ENCODE data around the gene VSIG4. TPM values are rescaled to one million over a fixed set of nuclear protein-coding genes. Genes with fewer than 3 reads are reported as not detected.
"Not testable (repeated sequence)": the region's sequence is repeated elsewhere in the genome, so short reads cannot be mapped to it uniquely, and the experiment has no call there.

The VSIG4 gene
- total and polyA plus RNA-seq, 2 donors (not counting 1 experiment from before 2014, with no cell fraction given), result 0.09 TPM; not detected in 1

- Mint-ChIP-seq H3K27me3 (no peaks in the 10 kb centered on the region), H3K4me1 (peaks cover 40% of the 10 kb centered on the region), H3K9me3 (ENCODE audit: insufficient read depth) (no peaks in the 10 kb centered on the region), H3K4me3 (no peak overlapping the region), H3K27ac (peak overlapping the region; percentile 89)
- WGBS (ENCODE audit: insufficient coverage), result no CpG with 5 or more reads among the region's 5 CpGs
- Histone ChIP-seq H3K27me3 (replicated peaks in 1 of 4; ENCODE audit: control extremely low read depth in 1 of 4, control insufficient read depth in 3 of 4, insufficient read depth in 4 of 4, low read length in 3 of 4) (no peaks in the 10 kb centered on the region), H3K9ac (ENCODE audit: low read length) (no peak overlapping the region), H3K4me3 (ENCODE audit: control extremely low read depth in 1 of 5, extremely low read depth in 1 of 5, insufficient read depth in 1 of 5, low read depth in 2 of 5, low read length in 4 of 5) (no peak overlapping the region), H3K27ac (ENCODE audit: low read length in 2 of 2) (peak overlapping the region in 1 of 2 donors; percentile 17), H3K36me3 (replicated peaks in 1 of 2; ENCODE audit: control extremely low read depth in 1 of 2, control insufficient read depth in 1 of 2, extremely low read depth in 1 of 2, insufficient read depth in 2 of 2, low read length in 1 of 2) (no peaks in the 10 kb centered on the region), H3K9me3 (ENCODE audit: control extremely low read depth in 1 of 3, control insufficient read depth in 2 of 3, insufficient read depth in 1 of 3, low read length in 2 of 3) (no peaks in the 10 kb centered on the region), H3K4me2 (replicated peaks; ENCODE audit: low read depth, low read length, poor library complexity, severe bottlenecking) (peak overlapping the region; percentile 28), H2AFZ (ENCODE audit: insufficient read depth, low read depth, low read length, poor library complexity, severe bottlenecking) (peak overlapping the region; percentile 43), H3K79me2 (ENCODE audit: control insufficient read depth, insufficient read depth, low read length) (no peaks in the 10 kb centered on the region), H3K4me1 (ENCODE audit: control insufficient read depth in 2 of 2, insufficient read depth in 2 of 2, low read length in 2 of 2) (peaks cover 27 to 29% of the 10 kb centered on the region in 2 donors), H4K20me1 (ENCODE audit: control insufficient read depth, insufficient read depth, low read length, poor library complexity, severe bottlenecking) (no peaks in the 10 kb centered on the region)
- ChIA-PET CTCF (interaction anchor here (0.6 to 4.3 kb wide), 26 partner anchors 13 to 404 kb away, joined by 3 to 23 read pairs (median 4); no protein-coding TSS in a partner anchor), POLR2A (interaction anchor here (0.5 to 1.3 kb wide), 3 partner anchors 15 to 364 kb away, joined by 3 to 4 read pairs (median 3); no protein-coding TSS in a partner anchor)
- DNase-seq (peak; percentile 64), ATAC-seq (ENCODE audit: low read depth) (peak; percentile 87)
- TF ChIP-seq CTCF (IDR thresholded peaks at IDR 0.05) (peak; percentile 44), EZH2 (IDR thresholded peaks at IDR 0.05; ENCODE audit: borderline replicate concordance, insufficient read depth, low read depth, low read length, poor library complexity, severe bottlenecking) (no peak)
- intact Hi-C loops (cut with micrococcal nuclease), result loop anchor here (1.0 to 10.0 kb wide), 6 partner anchors 91 to 404 kb away; no protein-coding TSS in a partner anchor
Observed at GRCh38 chrX:65985922-65986588, 53.8 kb downstream of the VSIG4 start.

GRCh38 chrX:65985211-65985610 lies 54.7 kb downstream of the VSIG4 start:
- WGBS (ENCODE audit: insufficient coverage), result no CpG with 5 or more reads among the region's 3 CpGs
- Histone ChIP-seq H3K79me2 (ENCODE audit: control insufficient read depth, insufficient read depth, low read length) (no peaks in the 10 kb centered on the region), H2AFZ (ENCODE audit: insufficient read depth, low read depth, low read length, poor library complexity, severe bottlenecking) (no peak overlapping the region), H3K9ac (ENCODE audit: low read length) (no peak overlapping the region), H3K4me3 (ENCODE audit: control extremely low read depth in 1 of 5, extremely low read depth in 1 of 5, insufficient read depth in 1 of 5, low read depth in 2 of 5, low read length in 4 of 5) (no peak overlapping the region), H3K27me3 (replicated peaks in 1 of 4; ENCODE audit: control extremely low read depth in 1 of 4, control insufficient read depth in 3 of 4, insufficient read depth in 4 of 4, low read length in 3 of 4) (no peaks in the 10 kb centered on the region), H3K9me3 (ENCODE audit: control extremely low read depth in 1 of 3, control insufficient read depth in 2 of 3, insufficient read depth in 1 of 3, low read length in 2 of 3) (no peaks in the 10 kb centered on the region), H3K36me3 (replicated peaks in 1 of 2; ENCODE audit: control extremely low read depth in 1 of 2, control insufficient read depth in 1 of 2, extremely low read depth in 1 of 2, insufficient read depth in 2 of 2, low read length in 1 of 2) (no peaks in the 10 kb centered on the region), H4K20me1 (ENCODE audit: control insufficient read depth, insufficient read depth, low read length, poor library complexity, severe bottlenecking) (no peaks in the 10 kb centered on the region), H3K4me2 (replicated peaks; ENCODE audit: low read depth, low read length, poor library complexity, severe bottlenecking) (no peak overlapping the region), H3K27ac (ENCODE audit: low read length in 2 of 2) (no peak overlapping the region), H3K4me1 (ENCODE audit: control insufficient read depth in 2 of 2, insufficient read depth in 2 of 2, low read length in 2 of 2) (peaks cover 27 to 29% of the 10 kb centered on the region in 2 donors)
- CTCF ChIA-PET, result interaction anchor here (1.2 to 4.3 kb wide), 7 partner anchors 14 to 388 kb away, joined by 4 to 23 read pairs (median 11); no protein-coding TSS in a partner anchor
- TF ChIP-seq CTCF (IDR thresholded peaks at IDR 0.05) (no peak), EZH2 (IDR thresholded peaks at IDR 0.05; ENCODE audit: borderline replicate concordance, insufficient read depth, low read depth, low read length, poor library complexity, severe bottlenecking) (no peak)
- Mint-ChIP-seq H3K4me3 (no peak overlapping the region), H3K27me3 (no peaks in the 10 kb centered on the region), H3K27ac (no peak overlapping the region), H3K9me3 (ENCODE audit: insufficient read depth) (no peaks in the 10 kb centered on the region), H3K4me1 (peaks cover 38% of the 10 kb centered on the region)
- POLR2A ChIA-PET, result no interaction called here
- no peak for ATAC-seq (ENCODE audit: low read depth)
- DNase-seq, result no peak
- intact Hi-C loops (cut with micrococcal nuclease), result loop anchor here (5.0 to 10.0 kb wide), 3 partner anchors 90 to 260 kb away; no protein-coding TSS in a partner anchor

GRCh38 chrX:65977161-65977560 lies 62.7 kb downstream of the VSIG4 start:
- H3K27ac ChIP-seq (ENCODE audit: low read length in 2 of 2); H3K27me3 Mint-ChIP-seq; H3K27me3 ChIP-seq (replicated peaks in 1 of 4; ENCODE audit: control extremely low read depth in 1 of 4, control insufficient read depth in 3 of 4, insufficient read depth in 4 of 4, low read length in 3 of 4); H3K4me1 Mint-ChIP-seq; H3K79me2 ChIP-seq (ENCODE audit: control insufficient read depth, insufficient read depth, low read length); ATAC-seq (ENCODE audit: low read depth); H3K27ac Mint-ChIP-seq; POLR2A ChIA-PET; H3K4me2 ChIP-seq (replicated peaks; ENCODE audit: low read depth, low read length, poor library complexity, severe bottlenecking); H4K20me1 ChIP-seq (ENCODE audit: control insufficient read depth, insufficient read depth, low read length, poor library complexity, severe bottlenecking); CTCF ChIA-PET; H3K9me3 ChIP-seq (ENCODE audit: control extremely low read depth in 1 of 3, control insufficient read depth in 2 of 3, insufficient read depth in 1 of 3, low read length in 2 of 3); H3K9ac ChIP-seq (ENCODE audit: low read length); H3K36me3 ChIP-seq (replicated peaks in 1 of 2; ENCODE audit: control extremely low read depth in 1 of 2, control insufficient read depth in 1 of 2, extremely low read depth in 1 of 2, insufficient read depth in 2 of 2, low read length in 1 of 2); H3K4me3 Mint-ChIP-seq; H3K4me3 ChIP-seq (ENCODE audit: control extremely low read depth in 1 of 5, extremely low read depth in 1 of 5, insufficient read depth in 1 of 5, low read depth in 2 of 5, low read length in 4 of 5); intact Hi-C loops (cut with micrococcal nuclease); H3K4me1 ChIP-seq (ENCODE audit: control insufficient read depth in 2 of 2, insufficient read depth in 2 of 2, low read length in 2 of 2); DNase-seq; H2AFZ ChIP-seq (ENCODE audit: insufficient read depth, low read depth, low read length, poor library complexity, severe bottlenecking); H3K9me3 Mint-ChIP-seq (ENCODE audit: insufficient read depth): not testable (repeated sequence)
- no CpG with 5 or more reads among the region's 1 CpG for WGBS (ENCODE audit: insufficient coverage)
